Measurements from ENCODE around the gene CD81. TPM values are rescaled to one million over a fixed set of nuclear protein-coding genes. Genes with fewer than 3 reads are reported as not detected.
A peak's percentile ranks its signal among the peaks of the same experiment; 100 is the strongest.

Gene CD81
- total and polyA plus RNA-seq, 2 donors from 2014 or later, result 827 to 950 TPM

GRCh38 chr11:2380396-2380795 is 3.3 kb downstream of the CD81 start:
- H3K4me1 ChIP-seq (ENCODE audit: control insufficient read depth in 2 of 3, insufficient read depth in 2 of 3, low read depth in 1 of 3, low read length in 3 of 3), result peaks cover 0 to 71% (median 59%) of the 10 kb centered on the region in 3 donors
- no peak for TF ChIP-seq CTCF (IDR thresholded peaks at IDR 0.05; ENCODE audit: borderline replicate concordance, extremely low read depth, insufficient read depth)
- H3K27me3 ChIP-seq (ENCODE audit: control insufficient read depth, insufficient read depth, low read length), result no peaks in the 10 kb centered on the region
- peak overlapping the region; percentile 78 to 89 for H3K27ac ChIP-seq (ENCODE audit: low read depth in 2 of 2, low read length in 2 of 2)
- H3K9ac ChIP-seq (ENCODE audit: low read length in 3 of 3), result peak overlapping the region in 1 of 3 donors; percentile 65
- no peak for FAIRE-seq
- DNase-seq, result peak in 1 of 5 donors; percentile 24
- intact Hi-C loops (cut with DNase I), result no loop called here
- no peaks in the 10 kb centered on the region for H3K9me3 ChIP-seq (ENCODE audit: control insufficient read depth in 2 of 3, insufficient read depth in 1 of 3, low read length in 3 of 3)
- no peaks in the 10 kb centered on the region for H3K36me3 ChIP-seq (ENCODE audit: control insufficient read depth in 2 of 3, insufficient read depth in 3 of 3, low read length in 3 of 3)
- H3K4me3 ChIP-seq (ENCODE audit: low read length in 3 of 3), result peak overlapping the region in 2 of 3 donors; percentile 29 to 38

GRCh38 chr11:2380807-2381350 is 3.8 kb downstream of the CD81 start:
- H3K27ac ChIP-seq (ENCODE audit: low read depth in 2 of 2, low read length in 2 of 2), result peak overlapping the region; percentile 78 to 89
- peak in 3 of 5 donors; percentile 33 to 95 (median 51) for DNase-seq
- FAIRE-seq, result no peak
- H3K36me3 ChIP-seq (ENCODE audit: control insufficient read depth in 2 of 3, insufficient read depth in 3 of 3, low read length in 3 of 3), result no peaks in the 10 kb centered on the region
- H3K4me1 ChIP-seq (ENCODE audit: control insufficient read depth in 2 of 3, insufficient read depth in 2 of 3, low read depth in 1 of 3, low read length in 3 of 3), result peaks cover 0 to 73% (median 58%) of the 10 kb centered on the region in 3 donors
- H3K9ac ChIP-seq (ENCODE audit: low read length in 3 of 3), result peak overlapping the region in 2 of 3 donors; percentile 32 to 65
- no peaks in the 10 kb centered on the region for H3K9me3 ChIP-seq (ENCODE audit: control insufficient read depth in 2 of 3, insufficient read depth in 1 of 3, low read length in 3 of 3)
- intact Hi-C loops (cut with DNase I), result no loop called here
- H3K4me3 ChIP-seq (ENCODE audit: low read length in 3 of 3), result peak overlapping the region in 1 of 3 donors; percentile 29
- H3K27me3 ChIP-seq (ENCODE audit: control insufficient read depth, insufficient read depth, low read length), result no peaks in the 10 kb centered on the region
- TF ChIP-seq CTCF (IDR thresholded peaks at IDR 0.05; ENCODE audit: borderline replicate concordance, extremely low read depth, insufficient read depth), result no peak

DNA sequence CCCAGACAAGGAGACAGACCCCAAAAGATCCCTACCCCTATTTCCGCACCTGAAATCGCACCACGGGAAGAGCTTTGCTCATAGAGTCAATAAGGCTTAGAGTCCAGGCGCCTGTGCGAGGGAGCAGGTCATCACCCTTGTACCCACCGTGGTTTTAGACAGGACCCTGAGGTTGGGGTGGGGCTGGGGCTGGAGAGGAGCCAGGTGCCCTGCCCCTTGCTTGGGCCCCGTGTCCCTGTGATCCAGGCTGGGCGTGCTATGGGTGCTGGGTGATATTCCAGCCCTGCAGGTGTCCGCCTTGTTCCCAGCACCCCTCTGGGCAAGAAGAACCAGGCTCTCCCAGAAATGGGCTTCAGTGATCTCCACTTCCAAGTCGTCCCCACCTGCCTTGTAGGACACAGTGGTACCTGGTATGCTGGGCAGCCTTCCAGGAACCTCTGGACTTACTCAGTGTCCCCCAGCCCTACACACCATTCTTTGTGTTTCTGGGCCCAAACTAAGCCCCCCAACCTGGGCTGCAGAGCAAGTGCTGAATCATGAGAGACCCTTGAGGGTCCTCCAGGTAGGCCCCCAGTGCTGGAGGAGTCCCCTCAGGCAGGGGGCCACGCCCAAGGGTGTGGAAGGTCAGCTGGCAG is 4.5 kb downstream of the CD81 start:
- DNase-seq, result peak in 1 of 5 donors; percentile 77
- Histone ChIP-seq H3K4me3 (ENCODE audit: low read length in 3 of 3) (no peak overlapping the region), H3K9ac (ENCODE audit: low read length in 3 of 3) (no peak overlapping the region), H3K36me3 (ENCODE audit: control insufficient read depth in 2 of 3, insufficient read depth in 3 of 3, low read length in 3 of 3) (no peaks in the 10 kb centered on the region), H3K9me3 (ENCODE audit: control insufficient read depth in 2 of 3, insufficient read depth in 1 of 3, low read length in 3 of 3) (no peaks in the 10 kb centered on the region), H3K4me1 (ENCODE audit: control insufficient read depth in 2 of 3, insufficient read depth in 2 of 3, low read depth in 1 of 3, low read length in 3 of 3) (peaks cover 0 to 72% (median 63%) of the 10 kb centered on the region in 3 donors), H3K27ac (ENCODE audit: low read depth in 2 of 2, low read length in 2 of 2) (peak overlapping the region; percentile 78 to 89), H3K27me3 (ENCODE audit: control insufficient read depth, insufficient read depth, low read length) (no peaks in the 10 kb centered on the region)
- TF ChIP-seq CTCF (IDR thresholded peaks at IDR 0.05; ENCODE audit: borderline replicate concordance, extremely low read depth, insufficient read depth), result no peak
- intact Hi-C loops (cut with DNase I), result no loop called here
- FAIRE-seq, result no peak

All from kidney (tissue), 14 donors.